Measurements from ENCODE around the gene ARL2BP.

Gene ARL2BP

GRCh38 chr16:57283214-57283958 lies 38.3 kb downstream of the ARL2BP start (continued):
- TF ChIP-seq TCF4 (CRISPR knock-in tag; IDR thresholded peaks at IDR 0.05; ENCODE audit: borderline replicate concordance) (no peak), GLIS3 (CRISPR knock-in tag; IDR thresholded peaks at IDR 0.05) (no peak), ZNF70 (CRISPR knock-in tag; IDR thresholded peaks at IDR 0.05) (no peak), ISL1 (CRISPR knock-in tag; IDR thresholded peaks at IDR 0.05) (no peak), CSDC2 (CRISPR knock-in tag; IDR thresholded peaks at IDR 0.05) (no peak)

GRCh38 chr16:57283959-57284208 lies 38.8 kb downstream of the ARL2BP start:
- ATAC-seq: no peak
- no peak for TF ChIP-seq CSDC2 (CRISPR knock-in tag; IDR thresholded peaks at IDR 0.05)
- TF ChIP-seq, protein P1, sequence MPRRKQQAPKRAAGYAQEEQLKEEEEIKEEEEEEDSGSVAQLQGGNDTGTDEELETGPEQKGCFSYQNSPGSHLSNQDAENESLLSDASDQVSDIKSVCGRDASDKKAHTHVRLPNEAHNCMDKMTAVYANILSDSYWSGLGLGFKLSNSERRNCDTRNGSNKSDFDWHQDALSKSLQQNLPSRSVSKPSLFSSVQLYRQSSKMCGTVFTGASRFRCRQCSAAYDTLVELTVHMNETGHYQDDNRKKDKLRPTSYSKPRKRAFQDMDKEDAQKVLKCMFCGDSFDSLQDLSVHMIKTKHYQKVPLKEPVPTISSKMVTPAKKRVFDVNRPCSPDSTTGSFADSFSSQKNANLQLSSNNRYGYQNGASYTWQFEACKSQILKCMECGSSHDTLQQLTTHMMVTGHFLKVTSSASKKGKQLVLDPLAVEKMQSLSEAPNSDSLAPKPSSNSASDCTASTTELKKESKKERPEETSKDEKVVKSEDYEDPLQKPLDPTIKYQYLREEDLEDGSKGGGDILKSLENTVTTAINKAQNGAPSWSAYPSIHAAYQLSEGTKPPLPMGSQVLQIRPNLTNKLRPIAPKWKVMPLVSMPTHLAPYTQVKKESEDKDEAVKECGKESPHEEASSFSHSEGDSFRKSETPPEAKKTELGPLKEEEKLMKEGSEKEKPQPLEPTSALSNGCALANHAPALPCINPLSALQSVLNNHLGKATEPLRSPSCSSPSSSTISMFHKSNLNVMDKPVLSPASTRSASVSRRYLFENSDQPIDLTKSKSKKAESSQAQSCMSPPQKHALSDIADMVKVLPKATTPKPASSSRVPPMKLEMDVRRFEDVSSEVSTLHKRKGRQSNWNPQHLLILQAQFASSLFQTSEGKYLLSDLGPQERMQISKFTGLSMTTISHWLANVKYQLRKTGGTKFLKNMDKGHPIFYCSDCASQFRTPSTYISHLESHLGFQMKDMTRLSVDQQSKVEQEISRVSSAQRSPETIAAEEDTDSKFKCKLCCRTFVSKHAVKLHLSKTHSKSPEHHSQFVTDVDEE (CRISPR knock-in tag; IDR thresholded peaks at IDR 0.05): no peak
- TF ChIP-seq TCF4 (CRISPR knock-in tag; IDR thresholded peaks at IDR 0.05; ENCODE audit: borderline replicate concordance): no peak
- no peak for TF ChIP-seq GLIS3 (CRISPR knock-in tag; IDR thresholded peaks at IDR 0.05)
- TF ChIP-seq TOX (CRISPR knock-in tag; IDR thresholded peaks at IDR 0.05; ENCODE audit: borderline replicate concordance): no peak
- TF ChIP-seq, protein P2, sequence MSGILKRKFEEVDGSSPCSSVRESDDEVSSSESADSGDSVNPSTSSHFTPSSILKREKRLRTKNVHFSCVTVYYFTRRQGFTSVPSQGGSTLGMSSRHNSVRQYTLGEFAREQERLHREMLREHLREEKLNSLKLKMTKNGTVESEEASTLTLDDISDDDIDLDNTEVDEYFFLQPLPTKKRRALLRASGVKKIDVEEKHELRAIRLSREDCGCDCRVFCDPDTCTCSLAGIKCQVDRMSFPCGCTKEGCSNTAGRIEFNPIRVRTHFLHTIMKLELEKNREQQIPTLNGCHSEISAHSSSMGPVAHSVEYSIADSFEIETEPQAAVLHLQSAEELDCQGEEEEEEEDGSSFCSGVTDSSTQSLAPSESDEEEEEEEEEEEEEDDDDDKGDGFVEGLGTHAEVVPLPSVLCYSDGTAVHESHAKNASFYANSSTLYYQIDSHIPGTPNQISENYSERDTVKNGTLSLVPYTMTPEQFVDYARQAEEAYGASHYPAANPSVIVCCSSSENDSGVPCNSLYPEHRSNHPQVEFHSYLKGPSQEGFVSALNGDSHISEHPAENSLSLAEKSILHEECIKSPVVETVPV (CRISPR knock-in tag; IDR thresholded peaks at IDR 0.05): no peak
- no peak for TF ChIP-seq ZC3H10 (CRISPR knock-in tag; IDR thresholded peaks at IDR 0.05)
- TF ChIP-seq ZFP30 (CRISPR knock-in tag; IDR thresholded peaks at IDR 0.05): no peak
- no peak for TF ChIP-seq CREB5 (CRISPR knock-in tag; IDR thresholded peaks at IDR 0.05; ENCODE audit: low read depth)

DNA sequence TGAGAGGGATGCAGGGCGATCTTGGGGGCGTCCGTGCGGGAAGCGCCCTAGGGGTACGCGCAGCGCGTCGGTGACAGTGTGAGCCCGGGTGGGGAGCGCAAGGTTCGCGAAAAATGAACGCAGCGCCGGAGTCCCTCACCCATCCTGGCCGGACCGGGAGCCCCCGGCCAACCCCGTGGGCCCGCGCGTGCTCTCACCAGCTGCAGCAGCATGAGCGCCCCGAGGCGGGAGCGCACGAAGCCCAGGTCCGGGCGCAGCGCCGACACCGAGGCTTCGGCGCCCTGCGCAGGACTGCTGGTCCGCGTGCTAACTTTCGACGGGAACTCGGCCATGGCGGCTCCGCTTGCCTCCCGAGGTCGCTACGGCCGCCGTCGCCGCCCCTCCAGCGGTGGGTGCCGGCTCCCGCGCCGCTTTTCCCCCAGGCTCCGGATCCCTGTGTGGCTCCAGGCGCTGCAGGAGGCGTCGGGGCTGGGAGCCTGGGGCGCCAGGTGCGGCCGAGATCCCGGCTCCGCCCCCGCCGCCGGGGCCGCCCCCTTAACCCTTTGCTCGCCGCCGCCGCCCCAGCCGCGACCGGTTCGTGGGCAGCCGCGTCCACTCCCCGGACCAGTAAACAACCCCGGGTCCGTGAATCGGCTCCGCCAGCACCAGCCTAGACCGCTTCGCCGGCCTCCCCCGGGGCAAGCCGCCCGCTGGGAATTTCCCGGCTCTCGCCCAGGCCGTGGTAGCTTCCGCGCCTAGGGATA lies 39.3 kb downstream of the ARL2BP start, which contains the start of gene PLLP:
Gene PLLP, minus strand, starts transcription at position 464 of the 743 bp plus-strand sequence. Its CDS starts 132 bp downstream, at position 332.
- no peak for TF ChIP-seq TOX (CRISPR knock-in tag; IDR thresholded peaks at IDR 0.05; ENCODE audit: borderline replicate concordance)
- TF ChIP-seq ESRRG (CRISPR knock-in tag; IDR thresholded peaks at IDR 0.05): no peak
- TF ChIP-seq ISL1 (CRISPR knock-in tag; IDR thresholded peaks at IDR 0.05): no peak
- TF ChIP-seq CREB5 (CRISPR knock-in tag; IDR thresholded peaks at IDR 0.05; ENCODE audit: low read depth): no peak
- no peak for TF ChIP-seq PPARA (CRISPR knock-in tag; IDR thresholded peaks at IDR 0.05; ENCODE audit: borderline replicate concordance)
- TF ChIP-seq CSDC2 (CRISPR knock-in tag; IDR thresholded peaks at IDR 0.05): no peak
- no peak for TF ChIP-seq GLIS3 (CRISPR knock-in tag; IDR thresholded peaks at IDR 0.05)
- no peak for TF ChIP-seq BACH2 (CRISPR knock-in tag; IDR thresholded peaks at IDR 0.05; ENCODE audit: borderline replicate concordance)
- no peak for TF ChIP-seq ZC3H10 (CRISPR knock-in tag; IDR thresholded peaks at IDR 0.05)
- TF ChIP-seq ZNF70 (CRISPR knock-in tag; IDR thresholded peaks at IDR 0.05): no peak
- TF ChIP-seq, protein P1 (CRISPR knock-in tag; IDR thresholded peaks at IDR 0.05): no peak
- ATAC-seq: peak; percentile 72

DNA sequence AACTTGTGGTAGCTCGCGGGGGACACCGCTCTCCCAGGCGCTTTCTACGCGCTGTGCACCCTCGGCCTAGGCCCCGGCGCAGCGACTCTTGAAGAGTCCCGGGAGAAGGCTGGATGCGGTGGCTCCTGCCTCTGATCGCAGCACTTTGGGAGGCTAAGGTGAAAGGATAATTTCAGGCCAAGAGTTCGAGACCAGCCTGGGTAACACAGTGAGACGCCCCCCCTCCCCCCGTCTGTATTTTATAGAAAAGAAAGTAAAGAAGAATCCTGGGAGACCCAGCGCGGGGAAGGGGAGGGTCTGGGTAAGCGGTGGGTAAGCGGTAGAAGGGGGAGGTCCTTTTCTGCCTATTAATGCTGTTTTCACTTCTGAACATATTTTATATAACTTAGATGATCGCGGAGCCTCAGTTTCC lies 39.9 kb downstream of the ARL2BP start:
- ATAC-seq: no peak
- TF ChIP-seq ZFP30 (CRISPR knock-in tag; IDR thresholded peaks at IDR 0.05): no peak
- TF ChIP-seq ZNF8 (CRISPR knock-in tag; IDR thresholded peaks at IDR 0.05): no peak
- TF ChIP-seq SNAI2 (CRISPR knock-in tag; IDR thresholded peaks at IDR 0.05): no peak
- no peak for TF ChIP-seq ZNF565 (CRISPR knock-in tag; conservative IDR thresholded peaks at IDR 0.05; ENCODE audit: low read depth)
- no peak for TF ChIP-seq CREB5 (CRISPR knock-in tag; IDR thresholded peaks at IDR 0.05; ENCODE audit: low read depth)
- TF ChIP-seq, protein P2 (CRISPR knock-in tag; IDR thresholded peaks at IDR 0.05): no peak
- no peak for TF ChIP-seq RARB (CRISPR knock-in tag; IDR thresholded peaks at IDR 0.05)
- TF ChIP-seq GLIS3 (CRISPR knock-in tag; IDR thresholded peaks at IDR 0.05): no peak
- no peak for TF ChIP-seq BACH2 (CRISPR knock-in tag; IDR thresholded peaks at IDR 0.05; ENCODE audit: borderline replicate concordance)
- TF ChIP-seq ZNF70 (CRISPR knock-in tag; IDR thresholded peaks at IDR 0.05): no peak
- no peak for TF ChIP-seq CSDC2 (CRISPR knock-in tag; IDR thresholded peaks at IDR 0.05)

Measured in SK-N-SH treated with all-trans-retinoic acid at 6 μM for 48 hours (cell line).